K562 (cell line): ENCODE data around the gene MARK2. TPM values are rescaled to one million over a fixed set of nuclear protein-coding genes. Genes with fewer than 3 reads are reported as not detected.

Experiments
- ATF6 ChIP-seq: sonication (generic); formaldehyde crosslinking; IDR thresholded peaks from 2 replicates; pipeline ENCODE4 v1.4.0; 2020; ENCODE audit warnings: mild to moderate bottlenecking, missing genetic modification reagents
- ATF7 ChIP-seq: fragments of 450-650 bp; IDR thresholded peaks from 2 replicates; pipeline ENCODE4 v1.7.1; 2014; ENCODE audit warnings: mild to moderate bottlenecking, moderate library complexity
- ESRRB ChIP-seq: fragments of 250-450 bp; sonication (Bioruptor Pico); IDR thresholded peaks from 2 replicates; pipeline ENCODE4 v1.5.0; 2020; ENCODE audit warnings: mild to moderate bottlenecking, moderate library complexity, borderline replicate concordance
- GTF2F1 ChIP-seq: IDR thresholded peaks from 2 replicates; pipeline ENCODE4 v1.6.1; 2011; ENCODE audit warnings: low read depth, low read length, improper control_type of control experiment
- HMG20A ChIP-seq: fragments of 450-650 bp; formaldehyde crosslinking; conservative IDR thresholded peaks from 2 replicates; pipeline ENCODE4 v1.4.0; 2020; ENCODE audit warnings: mild to moderate bottlenecking, mixed read lengths
- MCM3 ChIP-seq: fragments of 450-650 bp; IDR thresholded peaks from 2 replicates; pipeline ENCODE4 v1.6.1; 2016
- MTA3 ChIP-seq: fragments of 450-650 bp; formaldehyde crosslinking; IDR thresholded peaks from 2 replicates; pipeline ENCODE4 v1.6.1; 2017; ENCODE audit warnings: mild to moderate bottlenecking, borderline replicate concordance
- NR0B1 ChIP-seq: fragments of 450-650 bp; IDR thresholded peaks from one replicate; pipeline ENCODE4 v1.6.1; 2018; ENCODE audit warnings: mild to moderate bottlenecking, moderate library complexity; ENCODE audit not compliant: partially characterized antibody
- PTBP1 ChIP-seq: fragments of 200-400 bp; formaldehyde crosslinking; IDR thresholded peaks from 2 replicates; pipeline ENCODE4 v1.6.1; 2017; ENCODE audit warnings: low read depth, low read length
- SFPQ ChIP-seq: fragments of 200-400 bp; formaldehyde crosslinking; IDR thresholded peaks from 2 replicates; pipeline ENCODE4 v1.6.1; 2017; ENCODE audit warnings: mild to moderate bottlenecking, low read depth, low read length, moderate library complexity
- SIRT6 ChIP-seq: IDR thresholded peaks from one replicate; pipeline ENCODE4 v1.6.1; 2012; ENCODE audit warnings: low read depth, mild to moderate bottlenecking, control low read depth, inconsistent platforms, low read length, moderate library complexity
- SMAD4 ChIP-seq: fragments of 250-450 bp; sonication (Bioruptor Pico); conservative IDR thresholded peaks from 2 replicates; pipeline ENCODE4 v1.8.0; 2021; ENCODE audit warnings: inconsistent platforms, mild to moderate bottlenecking, moderate library complexity
- SMARCB1 ChIP-seq: IDR thresholded peaks from 2 replicates; pipeline ENCODE4 v1.6.1; 2011; ENCODE audit warnings: improper control_type of control experiment, low read depth; ENCODE audit not compliant: insufficient read length
- SMC3 ChIP-seq: conservative IDR thresholded peaks from 2 replicates; pipeline ENCODE4 v1.6.1; 2011; ENCODE audit warnings: low read depth, low read length, improper control_type of control experiment; ENCODE audit not compliant: insufficient read depth
- SP1 ChIP-seq: sonication (generic); formaldehyde crosslinking; IDR thresholded peaks from 2 replicates; pipeline ENCODE4 v1.8.1; 2022; ENCODE audit warnings: mild to moderate bottlenecking, missing genetic modification reagents
- ZNF263 ChIP-seq: sonication (generic); formaldehyde crosslinking; IDR thresholded peaks from 2 replicates; pipeline ENCODE4 v1.8.0; 2022; ENCODE audit warnings: mild to moderate bottlenecking, missing genetic modification reagents, borderline replicate concordance
- ZNF384 ChIP-seq: IDR thresholded peaks from 2 replicates; pipeline ENCODE4 v1.6.1; 2012; ENCODE audit warnings: low read depth, low read length, improper control_type of control experiment
- ZNF76 ChIP-seq: fragments of 250-450 bp; sonication (Bioruptor Pico); IDR thresholded peaks from 2 replicates; pipeline ENCODE4 v1.4.0; 2020; ENCODE audit warnings: mild to moderate bottlenecking, moderate library complexity, borderline replicate concordance
- ZNF778 ChIP-seq: fragments of 450-650 bp; formaldehyde crosslinking; IDR thresholded peaks from 2 replicates; pipeline ENCODE4 v1.4.0; 2020; ENCODE audit warnings: mild to moderate bottlenecking, moderate library complexity
- polyA plus RNA-seq, 8 experiments: library from polyadenylated mRNA; depleted of rRNA in 4 of 8; stranded (reverse) in 5 of 8; unstranded in 3 of 8; fragments of >200 nt; fragmentation: Nextera tagmentation in 2 of 8; fragmentation: Illumina TruSeq in 1 of 8; extraction: Ambion mirVana in 2 of 8; extraction: Trizol in 1 of 8; gene quantifications; 2 replicates each; pipeline versions ENCODE4 v1.2.1 to v1.2.3, GENCODE V29; 2011 to 2014; ENCODE audit warnings: inconsistent platforms in 1 of 8, missing spikeins in 1 of 8
- total RNA-seq, 7 experiments: library from RNA; depleted of rRNA in 6 of 7; stranded (reverse); fragments of >200 nt in 6 of 7; fragmentation: Illumina TruSeq in 2 of 7; extraction: Trizol in 2 of 7; gene quantifications; 2 replicates each; pipeline versions ENCODE4 v1.2.1 to v1.2.3, GENCODE V29; 2011 to 2021; ENCODE audit warnings: low replicate concordance in 1 of 7
- TF ChIP-seq, protein P1 (sequence below): fragments of 450-650 bp; IDR thresholded peaks from 2 replicates; pipeline ENCODE4 v1.7.1; 2018; ENCODE audit warnings: mild to moderate bottlenecking, low read depth; ENCODE audit not compliant: partially characterized antibody

MARK2 gene
- total and polyA plus RNA-seq, 9 of the 15 experiments (the other 6 are each of a cell fraction or from before 2014, with no cell fraction given): 0.32 to 43.5 (median 15.1) TPM

DNA sequence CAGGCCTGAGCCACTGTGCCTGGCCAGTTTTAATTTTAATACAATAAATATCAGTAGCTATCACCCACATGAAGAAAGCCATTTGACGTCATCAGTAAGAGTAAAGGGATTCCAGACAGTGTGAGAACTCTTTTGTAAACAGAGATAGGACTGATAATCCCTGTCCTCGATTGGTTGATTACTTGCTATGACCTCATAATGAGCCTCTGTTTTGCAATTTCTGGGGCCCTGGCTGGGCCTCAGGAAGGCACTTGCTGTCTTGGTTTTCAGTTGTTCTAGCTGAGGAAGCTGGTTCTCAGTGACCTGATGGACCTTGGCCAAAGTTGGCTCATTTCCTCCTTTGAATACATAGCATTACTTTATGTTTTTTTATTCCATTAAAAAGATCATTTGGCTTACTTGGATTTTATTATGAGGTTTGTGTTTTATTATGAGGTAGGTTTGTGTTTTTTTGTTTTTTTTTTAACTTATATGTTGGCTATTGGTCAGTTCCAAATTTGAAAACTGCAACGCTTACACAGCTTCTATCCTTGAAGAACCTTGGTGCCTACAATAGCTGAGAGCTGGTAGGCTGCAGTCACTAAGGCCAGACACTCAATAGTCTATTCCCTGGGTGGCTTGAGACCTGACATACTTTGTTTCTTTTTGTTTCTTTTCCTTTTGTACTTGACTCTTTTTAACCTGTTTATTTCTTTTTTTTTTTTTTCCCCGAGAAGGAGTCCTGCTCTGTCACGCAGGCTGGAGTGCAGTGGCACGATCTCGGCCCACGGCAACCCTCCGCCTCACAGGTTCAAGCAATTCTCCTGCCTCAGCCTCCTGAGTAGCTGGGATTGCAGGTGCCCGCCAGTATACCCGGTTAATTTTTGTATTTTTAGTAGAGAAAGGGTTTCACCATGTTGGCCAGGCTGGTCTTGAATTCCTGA is 20.0 kb downstream of the MARK2 start (continued):
- TF ChIP-seq, protein P1, sequence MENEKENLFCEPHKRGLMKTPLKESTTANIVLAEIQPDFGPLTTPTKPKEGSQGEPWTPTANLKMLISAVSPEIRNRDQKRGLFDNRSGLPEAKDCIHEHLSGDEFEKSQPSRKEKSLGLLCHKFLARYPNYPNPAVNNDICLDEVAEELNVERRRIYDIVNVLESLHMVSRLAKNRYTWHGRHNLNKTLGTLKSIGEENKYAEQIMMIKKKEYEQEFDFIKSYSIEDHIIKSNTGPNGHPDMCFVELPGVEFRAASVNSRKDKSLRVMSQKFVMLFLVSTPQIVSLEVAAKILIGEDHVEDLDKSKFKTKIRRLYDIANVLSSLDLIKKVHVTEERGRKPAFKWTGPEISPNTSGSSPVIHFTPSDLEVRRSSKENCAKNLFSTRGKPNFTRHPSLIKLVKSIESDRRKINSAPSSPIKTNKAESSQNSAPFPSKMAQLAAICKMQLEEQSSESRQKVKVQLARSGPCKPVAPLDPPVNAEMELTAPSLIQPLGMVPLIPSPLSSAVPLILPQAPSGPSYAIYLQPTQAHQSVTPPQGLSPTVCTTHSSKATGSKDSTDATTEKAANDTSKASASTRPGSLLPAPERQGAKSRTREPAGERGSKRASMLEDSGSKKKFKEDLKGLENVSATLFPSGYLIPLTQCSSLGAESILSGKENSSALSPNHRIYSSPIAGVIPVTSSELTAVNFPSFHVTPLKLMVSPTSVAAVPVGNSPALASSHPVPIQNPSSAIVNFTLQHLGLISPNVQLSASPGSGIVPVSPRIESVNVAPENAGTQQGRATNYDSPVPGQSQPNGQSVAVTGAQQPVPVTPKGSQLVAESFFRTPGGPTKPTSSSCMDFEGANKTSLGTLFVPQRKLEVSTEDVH: peak; percentile 26
- no peak for TF ChIP-seq ESRRB (CRISPR knock-in tag)
- TF ChIP-seq SMAD4 (CRISPR knock-in tag): no peak
- no peak for TF ChIP-seq ZNF384
- no peak for TF ChIP-seq GTF2F1
- TF ChIP-seq ZNF76 (CRISPR knock-in tag): no peak
- TF ChIP-seq PTBP1: no peak
- TF ChIP-seq SP1 (CRISPR knock-in tag): no peak
- TF ChIP-seq NR0B1: no peak
- no peak for TF ChIP-seq ZNF263 (CRISPR knock-in tag)
- no peak for TF ChIP-seq SMARCB1
- no peak for TF ChIP-seq SIRT6
- no peak for TF ChIP-seq ATF6
- TF ChIP-seq ATF7: peak; percentile 94
- no peak for TF ChIP-seq SFPQ
- no peak for TF ChIP-seq ZNF778 (CRISPR knock-in tag)
- TF ChIP-seq MTA3: peak; percentile 55; the same call in 1 of the 2 replicates
- no peak for TF ChIP-seq SMC3
- TF ChIP-seq HMG20A: no peak
- no peak for TF ChIP-seq MCM3
